Prostate gland (tissue), 2 donors: ENCODE results near the gene AKIP1.
"Not testable (repeated sequence)": the region's sequence is repeated elsewhere in the genome, so short reads cannot be mapped to it uniquely, and the experiment has no call there.

Source experiments
- CTCF ChIP-seq, 4 experiments: fragments of 200-600 bp in 2 of 4; fragments of 450-650 bp in 2 of 4; sonication (generic) in 2 of 4; IDR thresholded peaks; 1 replicate in 3 of 4; 2 replicates in 1 of 4; pipeline ENCODE4 v1.5.1; 2016 to 2019; ENCODE audit warnings: antibody characterized with exemption in 4 of 4, mild to moderate bottlenecking in 2 of 4, moderate library complexity in 2 of 4
- POLR2A ChIP-seq: fragments of 450-650 bp; IDR thresholded peaks from one replicate; pipeline ENCODE4 v1.6.1; 2016; ENCODE audit warnings: antibody characterized with exemption, mild to moderate bottlenecking
- POLR2AphosphoS5 ChIP-seq: sonication (generic); formaldehyde crosslinking; IDR thresholded peaks from one replicate; pipeline ENCODE4 v1.6.1; 2017; ENCODE audit warnings: antibody characterized with exemption

GRCh38 chr11:8891185-8891584 is 19.8 kb upstream of the AKIP1 start:
- TF ChIP-seq CTCF (IDR thresholded peaks at IDR 0.05); POLR2AphosphoS5; POLR2A: not testable (repeated sequence)
